ENCODE results near the gene ZNF598.

GRCh38 chr16:1991948-1992703 is 17.5 kb downstream of the ZNF598 start:
- TF ChIP-seq EP300 (IDR thresholded peaks at IDR 0.05; ENCODE audit: low read depth), result no peak
- peak; percentile 68 to 87 (median 83) for TF ChIP-seq POLR2AphosphoS5 (IDR thresholded peaks at IDR 0.05)
- TF ChIP-seq CTCF (IDR thresholded peaks at IDR 0.05), result no peak
- peak; percentile 72 for TF ChIP-seq POLR2A (IDR thresholded peaks at IDR 0.05)
